Loucy (cell line): ENCODE results near the gene PCED1B.

Source experiments
- H2AFZ ChIP-seq: fragments of 200-600 bp; sonication (generic); 2 replicates; pipeline ENCODE4 v1.6.0; 2016; ENCODE audit warnings: antibody characterized with exemption, mild to moderate bottlenecking, low read length, moderate library complexity
- H3F3A ChIP-seq: fragments of 200-600 bp; 2 replicates; pipeline ENCODE4 v1.6.0; 2016; ENCODE audit warnings: antibody characterized with exemption, low read depth, mild to moderate bottlenecking
- H3K27me3 ChIP-seq: fragments of 200-600 bp; sonication (generic); 2 replicates; pipeline ENCODE4 v1.6.1; 2014; ENCODE audit warnings: low read length, mild to moderate bottlenecking; ENCODE audit not compliant: insufficient read depth, poor library complexity, severe bottlenecking
- H3K36me3 ChIP-seq: fragments of 200-600 bp; sonication (generic); 2 replicates; pipeline ENCODE4 v1.6.1; 2016; ENCODE audit warnings: low read length; ENCODE audit not compliant: insufficient read depth
- H3K4me1 ChIP-seq: fragments of 200-600 bp; sonication (generic); 2 replicates; pipeline ENCODE4 v1.5.1; 2014; ENCODE audit warnings: low read length, mild to moderate bottlenecking; ENCODE audit not compliant: insufficient read depth, poor library complexity, severe bottlenecking
- H3K4me2 ChIP-seq: fragments of 200-600 bp; sonication (generic); 2 replicates; pipeline ENCODE4 v1.6.0; 2014; ENCODE audit warnings: antibody characterized with exemption, low read length, low read depth, mild to moderate bottlenecking; ENCODE audit not compliant: poor library complexity, severe bottlenecking
- H3K4me3 ChIP-seq: fragments of 200-600 bp; sonication (generic); 2 replicates; pipeline ENCODE4 v1.5.1; 2014; ENCODE audit warnings: low read length, mild to moderate bottlenecking, mixed read lengths; ENCODE audit not compliant: poor library complexity, severe bottlenecking
- H3K79me2 ChIP-seq: fragments of 200-600 bp; sonication (generic); 2 replicates; pipeline ENCODE4 v1.6.1; 2014; ENCODE audit warnings: low read length; ENCODE audit not compliant: insufficient read depth
- H3K9ac ChIP-seq: fragments of 200-600 bp; sonication (generic); 2 replicates; pipeline ENCODE4 v1.6.0; 2014; ENCODE audit warnings: mild to moderate bottlenecking, low read depth, low read length, moderate library complexity; ENCODE audit not compliant: poor library complexity, severe bottlenecking
- H3K9me2 ChIP-seq: fragments of 200-600 bp; sonication (generic); replicated peaks from 2 replicates; pipeline ENCODE4 v1.6.1; 2016; ENCODE audit warnings: low read depth, low read length, mixed read lengths
- H3K9me3 ChIP-seq: fragments of 200-600 bp; sonication (generic); 2 replicates; pipeline ENCODE4 v1.6.1; 2014; ENCODE audit warnings: mild to moderate bottlenecking, antibody characterized with exemption, low read length, low read depth; ENCODE audit not compliant: insufficient read depth
- H4K20me1 ChIP-seq: fragments of 200-600 bp; sonication (generic); 2 replicates; pipeline ENCODE4 v1.6.0; 2014; ENCODE audit warnings: antibody characterized with exemption, low read length, mild to moderate bottlenecking; ENCODE audit not compliant: insufficient read depth, poor library complexity, severe bottlenecking
- EZH2phosphoT487 ChIP-seq: fragments of 200-600 bp; IDR thresholded peaks from 2 replicates; pipeline ENCODE4 v1.6.1; 2018; ENCODE audit warnings: antibody characterized with exemption, mild to moderate bottlenecking, moderate library complexity, borderline replicate concordance
- TF ChIP-seq, protein P1 (sequence below): fragments of 200-600 bp; sonication (generic); conservative IDR thresholded peaks from 2 replicates; pipeline ENCODE4 v1.5.1; 2014; ENCODE audit warnings: mild to moderate bottlenecking, antibody characterized with exemption, low read length

Gene PCED1B

DNA sequence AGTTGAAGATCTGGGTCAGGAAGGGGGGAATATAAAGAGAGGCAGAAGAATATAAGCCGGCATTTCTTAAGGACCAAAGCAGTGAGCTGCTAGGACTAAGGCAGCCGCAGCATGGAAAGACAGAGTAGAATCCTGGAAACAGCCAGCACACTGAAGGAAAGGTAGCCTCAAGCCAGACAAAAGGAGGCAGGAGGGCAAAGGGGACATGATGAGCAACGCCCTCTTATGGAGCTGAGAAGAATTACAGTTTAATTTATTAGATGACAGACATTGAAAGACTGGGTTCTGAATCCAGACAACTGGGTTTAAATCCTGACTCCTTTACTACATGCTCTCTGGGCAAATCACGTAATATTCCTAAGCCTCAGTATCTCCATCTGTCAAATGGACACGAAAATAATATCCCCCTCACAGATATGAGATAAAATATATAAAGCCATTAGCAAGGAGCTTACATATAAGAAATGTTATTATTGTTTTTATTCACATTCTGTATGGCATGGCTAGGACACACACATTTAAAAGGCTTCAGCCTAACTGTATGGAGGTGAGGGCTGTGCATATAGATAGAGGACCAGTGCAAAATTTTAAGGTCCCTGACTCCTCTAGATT, 8.1 kb upstream of the PCED1B start:
- TF ChIP-seq, protein P1, sequence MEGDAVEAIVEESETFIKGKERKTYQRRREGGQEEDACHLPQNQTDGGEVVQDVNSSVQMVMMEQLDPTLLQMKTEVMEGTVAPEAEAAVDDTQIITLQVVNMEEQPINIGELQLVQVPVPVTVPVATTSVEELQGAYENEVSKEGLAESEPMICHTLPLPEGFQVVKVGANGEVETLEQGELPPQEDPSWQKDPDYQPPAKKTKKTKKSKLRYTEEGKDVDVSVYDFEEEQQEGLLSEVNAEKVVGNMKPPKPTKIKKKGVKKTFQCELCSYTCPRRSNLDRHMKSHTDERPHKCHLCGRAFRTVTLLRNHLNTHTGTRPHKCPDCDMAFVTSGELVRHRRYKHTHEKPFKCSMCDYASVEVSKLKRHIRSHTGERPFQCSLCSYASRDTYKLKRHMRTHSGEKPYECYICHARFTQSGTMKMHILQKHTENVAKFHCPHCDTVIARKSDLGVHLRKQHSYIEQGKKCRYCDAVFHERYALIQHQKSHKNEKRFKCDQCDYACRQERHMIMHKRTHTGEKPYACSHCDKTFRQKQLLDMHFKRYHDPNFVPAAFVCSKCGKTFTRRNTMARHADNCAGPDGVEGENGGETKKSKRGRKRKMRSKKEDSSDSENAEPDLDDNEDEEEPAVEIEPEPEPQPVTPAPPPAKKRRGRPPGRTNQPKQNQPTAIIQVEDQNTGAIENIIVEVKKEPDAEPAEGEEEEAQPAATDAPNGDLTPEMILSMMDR = peak; percentile 77
- TF ChIP-seq EZH2phosphoT487 = no peak
- Histone ChIP-seq H3K4me1 (no peaks in the 10 kb centered on the region), H3K4me2 (no peak overlapping the region), H3K9me3 (no peaks in the 10 kb centered on the region), H3K79me2 (no peaks in the 10 kb centered on the region), H3K9ac (no peak overlapping the region), H3K4me3 (no peak overlapping the region), H3F3A (no peaks in the 10 kb centered on the region), H4K20me1 (no peaks in the 10 kb centered on the region), H3K9me2 (no peaks in the 10 kb centered on the region), H2AFZ (no peak overlapping the region), H3K27me3 (no peaks in the 10 kb centered on the region), H3K36me3 (no peaks in the 10 kb centered on the region)

DNA sequence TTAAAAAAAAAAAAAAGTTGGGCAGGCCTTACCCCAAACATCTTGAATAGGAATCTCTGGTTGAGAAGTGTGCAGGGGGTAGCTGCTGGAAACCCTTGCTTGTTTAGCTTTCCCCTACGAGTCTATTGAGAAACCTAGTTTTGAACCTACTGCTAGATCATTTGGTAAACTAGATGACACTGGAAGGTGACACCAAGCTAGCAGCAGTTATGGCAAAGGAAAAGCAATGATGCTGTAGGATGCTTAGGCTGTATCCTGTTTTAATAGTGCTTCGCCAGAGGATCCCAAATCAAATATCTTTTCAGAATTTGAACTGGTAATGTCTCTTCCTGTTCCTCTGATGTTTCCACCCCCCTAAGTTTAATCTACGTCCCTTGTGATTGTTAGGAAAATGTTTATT, 5.5 kb upstream of the PCED1B start:
- TF ChIP-seq, protein P1 = no peak
- TF ChIP-seq EZH2phosphoT487 = no peak
- Histone ChIP-seq H4K20me1 (no peaks in the 10 kb centered on the region), H3K9me3 (no peaks in the 10 kb centered on the region), H3F3A (no peaks in the 10 kb centered on the region), H3K4me3 (no peak overlapping the region), H3K79me2 (no peaks in the 10 kb centered on the region), H3K4me1 (peaks cover 2% of the 10 kb centered on the region), H3K27me3 (no peaks in the 10 kb centered on the region), H3K36me3 (no peaks in the 10 kb centered on the region), H3K4me2 (no peak overlapping the region), H3K9me2 (no peaks in the 10 kb centered on the region), H3K9ac (no peak overlapping the region), H2AFZ (no peak overlapping the region)

DNA sequence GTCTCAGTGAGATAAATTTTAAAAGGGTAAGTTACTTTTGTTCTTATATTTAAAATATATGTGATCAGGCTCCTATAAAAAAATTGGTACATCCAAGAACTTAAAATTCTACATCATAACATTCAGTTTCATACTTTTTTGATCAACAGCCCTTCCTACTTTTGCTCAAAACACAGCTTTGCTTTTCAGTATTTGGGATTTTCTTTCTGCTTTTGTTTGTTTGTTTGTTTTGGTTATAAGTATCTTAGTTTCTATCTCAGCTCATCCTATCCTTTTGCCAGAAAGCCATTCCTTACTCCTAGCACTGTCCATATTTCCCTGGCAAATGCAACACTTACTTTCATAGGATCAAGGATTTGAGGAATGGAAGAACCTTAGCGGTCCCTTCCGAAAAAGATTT, 4.7 kb upstream of the PCED1B start:
- no peak overlapping the region for H3K4me3 ChIP-seq
- no peaks in the 10 kb centered on the region for H3K79me2 ChIP-seq
- H3K9me2 ChIP-seq = no peaks in the 10 kb centered on the region
- peaks cover 6% of the 10 kb centered on the region for H3K4me1 ChIP-seq
- H2AFZ ChIP-seq = no peak overlapping the region
- H3K4me2 ChIP-seq = no peak overlapping the region
- no peak for TF ChIP-seq EZH2phosphoT487
- TF ChIP-seq, protein P1 = no peak
- H3K36me3 ChIP-seq = no peaks in the 10 kb centered on the region
- no peaks in the 10 kb centered on the region for H3K27me3 ChIP-seq
- H3K9me3 ChIP-seq = no peaks in the 10 kb centered on the region
- no peaks in the 10 kb centered on the region for H4K20me1 ChIP-seq
- H3K9ac ChIP-seq = no peak overlapping the region
- H3F3A ChIP-seq = no peaks in the 10 kb centered on the region
